Tibial artery (tissue), 4 donors: ENCODE results near the gene COL25A1.

Source experiments
- DNase-seq, 2 donors: peaks; one replicate each; pipeline ENCODE4 v3.0.0-alpha.2; 2019
- H3K27ac ChIP-seq, 2 donors: fragments of 200-600 bp; sonication (generic) in 1 of 2; 1 replicate in 1 of 2; 2 replicates in 1 of 2; pipeline ENCODE4 v1.5.1; 2018 to 2019; ENCODE audit warnings: mild to moderate bottlenecking in 1 of 2
- H3K27me3 ChIP-seq, 2 donors: fragments of 200-600 bp; sonication (generic) in 1 of 2; one replicate each; pipeline versions ENCODE4 v1.5.1 to v1.6.0; 2016 to 2019
- H3K36me3 ChIP-seq, 3 donors: fragments of 200-600 bp; sonication (generic) in 2 of 3; one replicate each; pipeline ENCODE4 v1.5.1; 2016 to 2019; ENCODE audit warnings: mild to moderate bottlenecking in 2 of 3
- H3K4me1 ChIP-seq, 4 donors: fragments of 200-600 bp; sonication (generic) in 2 of 4; 1 replicate in 3 of 4; 2 replicates in 1 of 4; pipeline ENCODE4 v1.5.1; 2016 to 2019
- H3K4me3 ChIP-seq, 2 donors: fragments of 200-600 bp; sonication (generic) in 1 of 2; 1 replicate in 1 of 2; 2 replicates in 1 of 2; pipeline ENCODE4 v1.5.1; 2018 to 2019; ENCODE audit warnings: mild to moderate bottlenecking in 2 of 2
- H3K9me3 ChIP-seq, 3 donors: fragments of 200-600 bp; sonication (generic) in 1 of 3; one replicate each; pipeline ENCODE4 v1.5.1; 2016 to 2019
- intact Hi-C: fragments of 100-400 bp; cut with DNase I; formaldehyde crosslinking; loops from one replicate; pipeline ENCODE4 v1.15.0; 2023; ENCODE audit warnings: low total_unique reads
- TF ChIP-seq, protein P1 (sequence below), 2 experiments: fragments of 200-600 bp in 1 of 2; fragments of 450-650 bp in 1 of 2; IDR thresholded peaks; one replicate each; pipeline ENCODE4 v1.5.1; 2017 to 2019; ENCODE audit warnings: antibody characterized with exemption in 2 of 2, mild to moderate bottlenecking in 1 of 2, moderate library complexity in 1 of 2

COL25A1 gene

DNA sequence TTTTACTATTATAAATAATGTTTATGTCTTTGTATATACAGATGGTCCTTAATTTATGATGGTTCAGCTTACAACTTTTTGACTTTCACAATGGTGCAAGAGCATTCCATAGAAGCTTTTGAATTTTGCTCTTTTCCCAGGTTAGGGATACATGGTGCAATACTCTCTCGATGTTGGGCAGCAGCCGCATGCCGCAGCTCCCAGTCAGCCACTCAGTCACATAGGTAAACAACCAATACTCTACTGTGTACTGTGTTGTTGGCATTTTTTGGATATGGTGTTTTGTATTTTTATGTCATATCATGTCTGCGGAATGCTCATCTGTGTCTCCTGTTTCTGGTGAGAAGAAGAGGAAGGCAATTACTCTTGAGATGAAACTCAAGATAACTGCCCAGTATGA is 281.6 kb downstream of the COL25A1 start:
- H3K27ac ChIP-seq, result no peak overlapping the region
- H3K4me3 ChIP-seq, result no peak overlapping the region
- H3K4me1 ChIP-seq, result no peaks in the 10 kb centered on the region
- intact Hi-C loops, result no loop called here
- peaks cover 0 to 6% (median 0%) of the 10 kb centered on the region in 3 donors for H3K9me3 ChIP-seq
- no peaks in the 10 kb centered on the region for H3K36me3 ChIP-seq
- TF ChIP-seq, protein P1, sequence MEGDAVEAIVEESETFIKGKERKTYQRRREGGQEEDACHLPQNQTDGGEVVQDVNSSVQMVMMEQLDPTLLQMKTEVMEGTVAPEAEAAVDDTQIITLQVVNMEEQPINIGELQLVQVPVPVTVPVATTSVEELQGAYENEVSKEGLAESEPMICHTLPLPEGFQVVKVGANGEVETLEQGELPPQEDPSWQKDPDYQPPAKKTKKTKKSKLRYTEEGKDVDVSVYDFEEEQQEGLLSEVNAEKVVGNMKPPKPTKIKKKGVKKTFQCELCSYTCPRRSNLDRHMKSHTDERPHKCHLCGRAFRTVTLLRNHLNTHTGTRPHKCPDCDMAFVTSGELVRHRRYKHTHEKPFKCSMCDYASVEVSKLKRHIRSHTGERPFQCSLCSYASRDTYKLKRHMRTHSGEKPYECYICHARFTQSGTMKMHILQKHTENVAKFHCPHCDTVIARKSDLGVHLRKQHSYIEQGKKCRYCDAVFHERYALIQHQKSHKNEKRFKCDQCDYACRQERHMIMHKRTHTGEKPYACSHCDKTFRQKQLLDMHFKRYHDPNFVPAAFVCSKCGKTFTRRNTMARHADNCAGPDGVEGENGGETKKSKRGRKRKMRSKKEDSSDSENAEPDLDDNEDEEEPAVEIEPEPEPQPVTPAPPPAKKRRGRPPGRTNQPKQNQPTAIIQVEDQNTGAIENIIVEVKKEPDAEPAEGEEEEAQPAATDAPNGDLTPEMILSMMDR (IDR thresholded peaks at IDR 0.05), result no peak
- no peak for DNase-seq
- no peaks in the 10 kb centered on the region for H3K27me3 ChIP-seq

GRCh38 chr4:109016200-109016599 is 286.3 kb downstream of the COL25A1 start:
- Histone ChIP-seq H3K4me3 (no peak overlapping the region), H3K36me3 (no peaks in the 10 kb centered on the region), H3K27me3 (no peaks in the 10 kb centered on the region), H3K4me1 (no peaks in the 10 kb centered on the region), H3K27ac (no peak overlapping the region), H3K9me3 (peaks cover 0 to 6% (median 0%) of the 10 kb centered on the region in 3 donors)
- TF ChIP-seq, protein P1 (IDR thresholded peaks at IDR 0.05), result no peak
- intact Hi-C loops, result no loop called here
- no peak for DNase-seq

GRCh38 chr4:109015413-109015810 is 287.0 kb downstream of the COL25A1 start:
- no peaks in the 10 kb centered on the region for H3K9me3 ChIP-seq
- H3K36me3 ChIP-seq, result no peaks in the 10 kb centered on the region
- intact Hi-C loops, result no loop called here
- DNase-seq, result no peak
- H3K4me1 ChIP-seq, result no peaks in the 10 kb centered on the region
- H3K27ac ChIP-seq, result no peak overlapping the region
- TF ChIP-seq, protein P1 (IDR thresholded peaks at IDR 0.05), result no peak
- H3K27me3 ChIP-seq, result no peaks in the 10 kb centered on the region
- H3K4me3 ChIP-seq, result no peak overlapping the region

GRCh38 chr4:109014593-109015412 is 287.7 kb downstream of the COL25A1 start:
- TF ChIP-seq, protein P1 (IDR thresholded peaks at IDR 0.05), result no peak
- H3K9me3 ChIP-seq, result no peaks in the 10 kb centered on the region
- no peak overlapping the region for H3K4me3 ChIP-seq
- H3K27me3 ChIP-seq, result no peaks in the 10 kb centered on the region
- no peak overlapping the region for H3K27ac ChIP-seq
- H3K36me3 ChIP-seq, result no peaks in the 10 kb centered on the region
- intact Hi-C loops, result no loop called here
- no peaks in the 10 kb centered on the region for H3K4me1 ChIP-seq
- DNase-seq, result no peak

DNA sequence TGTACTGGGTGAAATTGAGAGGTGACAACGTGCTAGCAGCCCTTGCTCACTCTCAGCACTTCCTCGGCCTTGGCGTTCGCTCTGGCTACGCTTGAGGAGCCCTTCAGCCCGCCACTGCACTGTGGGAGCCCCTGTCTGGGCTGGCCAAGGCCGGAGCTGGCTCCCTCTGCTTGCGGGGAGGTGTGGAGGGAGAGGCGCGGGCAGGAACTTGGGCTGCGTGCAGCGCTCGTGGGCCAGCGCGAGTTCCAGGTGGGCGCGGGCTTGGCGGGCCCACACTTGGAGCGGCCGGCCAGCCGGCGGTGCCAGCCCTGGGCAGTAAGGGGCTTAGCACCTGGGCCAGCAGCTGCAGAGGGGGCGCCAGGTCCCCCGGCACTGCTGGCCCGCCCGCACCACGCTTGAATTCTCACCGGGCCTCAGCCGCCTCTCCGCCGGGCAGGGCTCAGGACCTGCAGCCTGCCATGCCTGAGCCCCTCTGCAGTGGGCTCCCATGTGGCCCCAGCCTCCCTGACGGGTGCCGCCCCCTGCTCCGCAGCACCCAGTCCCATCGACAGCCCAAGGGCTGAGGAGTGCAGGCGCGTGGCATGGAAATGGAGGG is 290.1 kb downstream of the COL25A1 start:
- Histone ChIP-seq H3K27me3 (no peaks in the 10 kb centered on the region), H3K36me3 (no peaks in the 10 kb centered on the region), H3K4me3 (no peak overlapping the region), H3K27ac (no peak overlapping the region), H3K9me3 (no peaks in the 10 kb centered on the region), H3K4me1 (no peaks in the 10 kb centered on the region)
- DNase-seq, result no peak
- TF ChIP-seq, protein P1 (IDR thresholded peaks at IDR 0.05), result no peak
- intact Hi-C loops, result no loop called here
